Measurements from ENCODE around the gene LRRC3B.

The LRRC3B gene

DNA sequence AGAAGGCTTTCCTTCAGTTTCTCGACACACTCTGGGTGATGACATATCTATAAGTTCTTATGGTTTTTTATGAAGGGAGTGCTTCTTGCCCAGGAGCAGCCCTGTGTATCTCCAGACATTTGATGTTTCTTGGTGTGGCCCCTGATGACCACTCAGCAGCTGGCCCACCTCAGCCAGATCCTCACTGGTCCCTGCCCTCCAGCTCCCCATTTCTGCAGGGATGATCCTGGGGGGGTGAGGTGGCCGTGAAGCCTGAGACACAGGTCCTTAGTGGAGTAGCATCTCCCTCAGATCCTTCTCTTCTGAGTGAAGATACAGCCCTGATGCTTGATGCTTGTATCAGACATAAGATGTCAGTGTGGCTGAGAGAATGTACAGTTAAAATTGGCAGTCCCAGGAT lies 127.7 kb downstream of the LRRC3B start:
- TF ChIP-seq, protein P1, sequence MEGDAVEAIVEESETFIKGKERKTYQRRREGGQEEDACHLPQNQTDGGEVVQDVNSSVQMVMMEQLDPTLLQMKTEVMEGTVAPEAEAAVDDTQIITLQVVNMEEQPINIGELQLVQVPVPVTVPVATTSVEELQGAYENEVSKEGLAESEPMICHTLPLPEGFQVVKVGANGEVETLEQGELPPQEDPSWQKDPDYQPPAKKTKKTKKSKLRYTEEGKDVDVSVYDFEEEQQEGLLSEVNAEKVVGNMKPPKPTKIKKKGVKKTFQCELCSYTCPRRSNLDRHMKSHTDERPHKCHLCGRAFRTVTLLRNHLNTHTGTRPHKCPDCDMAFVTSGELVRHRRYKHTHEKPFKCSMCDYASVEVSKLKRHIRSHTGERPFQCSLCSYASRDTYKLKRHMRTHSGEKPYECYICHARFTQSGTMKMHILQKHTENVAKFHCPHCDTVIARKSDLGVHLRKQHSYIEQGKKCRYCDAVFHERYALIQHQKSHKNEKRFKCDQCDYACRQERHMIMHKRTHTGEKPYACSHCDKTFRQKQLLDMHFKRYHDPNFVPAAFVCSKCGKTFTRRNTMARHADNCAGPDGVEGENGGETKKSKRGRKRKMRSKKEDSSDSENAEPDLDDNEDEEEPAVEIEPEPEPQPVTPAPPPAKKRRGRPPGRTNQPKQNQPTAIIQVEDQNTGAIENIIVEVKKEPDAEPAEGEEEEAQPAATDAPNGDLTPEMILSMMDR (IDR thresholded peaks at IDR 0.05; ENCODE audit: low read depth, low read length, missing control alignments): no peak
- Histone ChIP-seq H3K4me3 (ENCODE audit: low read depth, low read length) (no peak overlapping the region), H3K36me3 (replicated peaks) (no peaks in the 10 kb centered on the region), H3K27me3 (replicated peaks) (no peaks in the 10 kb centered on the region), H3K27ac (no peak overlapping the region)
- in situ Hi-C loops (cut with HindIII; ENCODE audit: low pct_ligation_motif_present, low sequenced_read_pairs): no loop called here
- no peak for DNase-seq

DNA sequence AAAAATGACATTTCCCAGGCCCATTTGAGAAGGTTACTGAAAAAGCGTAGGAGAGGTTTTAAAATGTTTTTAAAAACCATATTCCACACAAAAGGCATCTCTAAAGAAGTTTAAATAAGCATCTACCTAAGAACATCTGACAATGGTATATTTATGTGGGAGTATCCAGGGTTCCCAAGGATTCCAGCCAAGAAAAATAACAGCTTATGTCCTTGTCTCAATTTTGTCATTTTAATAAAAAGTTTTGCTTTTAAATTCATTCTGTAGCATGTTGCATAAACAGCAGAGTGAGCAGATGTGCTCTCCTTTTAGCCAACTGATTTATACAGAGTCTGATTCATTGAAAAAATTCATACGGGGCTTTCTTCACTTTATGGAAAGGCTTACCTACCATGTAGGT lies 129.9 kb downstream of the LRRC3B start:
- no peak for DNase-seq
- H3K4me3 ChIP-seq (ENCODE audit: low read depth, low read length): no peak overlapping the region
- in situ Hi-C loops (cut with HindIII; ENCODE audit: low pct_ligation_motif_present, low sequenced_read_pairs): no loop called here
- no peaks in the 10 kb centered on the region for H3K27me3 ChIP-seq (replicated peaks)
- no peaks in the 10 kb centered on the region for H3K36me3 ChIP-seq (replicated peaks)
- no peak overlapping the region for H3K27ac ChIP-seq
- TF ChIP-seq, protein P1 (IDR thresholded peaks at IDR 0.05; ENCODE audit: low read depth, low read length, missing control alignments): no peak

DNA sequence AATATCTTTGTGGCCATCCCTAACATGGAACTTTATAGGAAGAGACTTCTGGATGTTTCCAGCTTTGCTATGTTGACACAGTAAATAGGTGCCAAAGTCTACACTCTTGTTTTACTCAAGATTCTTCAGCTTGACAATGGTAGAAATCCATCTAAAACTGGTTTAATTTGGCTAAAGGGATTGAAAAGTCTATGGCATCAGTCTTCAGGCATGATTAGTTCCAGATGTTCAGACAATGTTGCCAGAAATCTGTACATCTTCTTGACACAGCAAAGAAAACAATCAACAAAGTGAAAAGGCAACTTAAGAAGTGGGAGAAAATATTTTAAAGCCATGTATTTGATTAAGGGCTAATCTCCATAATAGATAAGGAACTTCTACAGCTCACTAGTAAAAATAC lies 130.5 kb downstream of the LRRC3B start:
- TF ChIP-seq, protein P1 (IDR thresholded peaks at IDR 0.05; ENCODE audit: low read depth, low read length, missing control alignments): no peak
- in situ Hi-C loops (cut with HindIII; ENCODE audit: low pct_ligation_motif_present, low sequenced_read_pairs): no loop called here
- Histone ChIP-seq H3K27me3 (replicated peaks) (no peaks in the 10 kb centered on the region), H3K4me3 (ENCODE audit: low read depth, low read length) (no peak overlapping the region), H3K27ac (no peak overlapping the region), H3K36me3 (replicated peaks) (no peaks in the 10 kb centered on the region)
- no peak for DNase-seq

DNA sequence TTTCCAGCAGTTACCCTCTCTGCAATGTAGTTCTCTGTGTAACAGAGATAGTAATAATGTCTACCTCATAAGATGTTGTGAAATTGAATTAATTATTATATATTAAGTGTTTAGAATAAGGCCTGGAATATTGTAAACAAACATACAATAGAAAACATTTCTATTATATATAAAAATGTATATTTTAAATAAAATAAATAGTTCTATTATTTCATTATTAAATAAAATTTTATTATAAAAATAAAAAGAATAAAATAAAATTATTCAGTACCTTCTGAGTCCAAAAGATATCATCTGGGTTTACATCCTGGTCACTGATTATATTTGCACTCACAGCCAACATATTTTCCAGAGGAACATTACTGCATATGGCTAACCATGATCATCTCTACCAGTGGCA lies 135.4 kb downstream of the LRRC3B start:
- no peaks in the 10 kb centered on the region for H3K36me3 ChIP-seq (replicated peaks)
- H3K27me3 ChIP-seq (replicated peaks): no peaks in the 10 kb centered on the region
- TF ChIP-seq, protein P1 (IDR thresholded peaks at IDR 0.05; ENCODE audit: low read depth, low read length, missing control alignments): no peak
- no peak overlapping the region for H3K4me3 ChIP-seq (ENCODE audit: low read depth, low read length)
- in situ Hi-C loops (cut with HindIII; ENCODE audit: low pct_ligation_motif_present, low sequenced_read_pairs): no loop called here
- no peak for DNase-seq
- H3K27ac ChIP-seq: no peak overlapping the region

Data from brain microvascular endothelial cell (primary cell).